DMS79 (cell line): ENCODE results near the gene ZNF157.
"Not testable (repeated sequence)": the region's sequence is repeated elsewhere in the genome, so short reads cannot be mapped to it uniquely, and the experiment has no call there.

Experiments
- DNase-seq: peaks from one replicate; lab custom pipeline; 2025; lab: John Stamatoyannopoulos, UW

The ZNF157 gene

GRCh38 chrX:47370278-47370677 is at the start of gene ZNF157:
ZNF157 (plus strand) TSS chrX:47370578; CDS start chrX:47370669, 91 bp downstream.
- DNase-seq, result no peak

DNA sequence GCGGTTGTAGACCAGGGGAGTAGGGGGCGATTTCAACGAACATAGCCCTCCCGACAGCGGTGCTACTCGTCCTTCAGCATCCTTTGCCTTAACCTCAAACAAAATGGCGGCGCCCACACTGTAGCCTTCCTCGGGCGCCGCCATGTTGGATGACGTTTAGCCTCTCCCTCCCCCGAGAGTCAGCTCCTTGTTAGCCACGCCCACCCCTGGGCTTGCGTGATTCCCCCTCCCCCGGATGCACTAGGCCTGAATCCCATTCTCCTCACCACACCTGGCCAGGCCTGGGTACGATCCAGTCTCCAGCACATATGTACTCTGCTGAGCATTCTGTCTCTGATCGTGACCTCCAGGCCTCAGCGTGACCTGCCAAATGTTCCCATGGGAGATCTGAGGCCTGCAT is 49.0 kb upstream of the ZNF157 start:
- no peak for DNase-seq

DNA sequence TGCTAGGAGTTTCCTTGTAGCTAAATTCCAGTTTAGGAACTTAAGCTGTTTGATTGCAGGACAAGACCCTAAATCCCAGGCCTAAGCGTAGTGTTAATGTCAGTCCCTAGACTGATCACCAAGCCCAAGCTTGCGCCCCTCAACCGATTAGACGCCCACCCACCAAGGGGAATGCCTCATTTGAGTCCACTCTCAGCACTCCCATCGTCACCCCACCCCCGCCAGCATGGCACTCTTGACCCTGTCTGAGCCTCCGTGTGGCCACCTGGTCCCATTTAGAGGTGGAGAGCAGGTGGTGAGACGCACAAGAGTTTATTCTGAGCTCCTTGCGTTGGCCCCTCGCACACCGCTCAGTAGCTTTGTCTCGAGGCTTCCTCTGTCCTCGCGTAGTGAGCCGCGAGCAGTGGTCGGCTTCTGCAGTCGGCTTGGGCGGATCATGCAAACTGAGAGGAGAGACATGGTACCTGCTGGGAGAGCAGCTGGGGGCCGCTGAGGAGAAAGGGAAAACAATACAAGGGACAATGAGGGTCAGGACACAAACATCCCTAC is 48.5 kb upstream of the ZNF157 start:
- no peak for DNase-seq

GRCh38 chrX:47327902-47328301 is 42.5 kb upstream of the ZNF157 start:
- DNase-seq, result no peak

DNA sequence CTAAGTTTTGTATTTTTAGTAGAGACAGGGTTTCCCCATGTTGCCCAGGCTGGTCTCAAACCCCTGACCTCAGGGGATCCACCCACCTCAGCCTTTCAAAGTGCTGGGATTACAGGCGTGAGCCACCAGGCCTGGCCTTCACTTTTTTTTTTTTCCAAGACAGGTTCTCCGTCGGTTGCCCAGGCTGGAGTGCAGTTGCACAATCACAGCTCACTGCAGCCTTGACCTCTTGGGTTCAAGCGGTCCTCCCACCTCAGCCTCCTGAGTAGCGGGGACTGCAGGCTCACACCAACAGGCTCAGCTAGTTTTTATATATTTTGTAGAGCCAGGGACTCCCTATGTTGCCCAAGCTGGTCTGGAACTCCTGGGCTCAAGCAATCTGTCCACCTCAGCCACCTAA is 37.6 kb upstream of the ZNF157 start:
- DNase-seq, result not testable (repeated sequence)

- no peak for DNase-seq
These were observed 18.7 kb upstream of the ZNF157 start for GRCh38 chrX:47351706-47352105.

GRCh38 chrX:47358387-47359065 is 11.9 kb upstream of the ZNF157 start:
- DNase-seq, result no peak

DNA sequence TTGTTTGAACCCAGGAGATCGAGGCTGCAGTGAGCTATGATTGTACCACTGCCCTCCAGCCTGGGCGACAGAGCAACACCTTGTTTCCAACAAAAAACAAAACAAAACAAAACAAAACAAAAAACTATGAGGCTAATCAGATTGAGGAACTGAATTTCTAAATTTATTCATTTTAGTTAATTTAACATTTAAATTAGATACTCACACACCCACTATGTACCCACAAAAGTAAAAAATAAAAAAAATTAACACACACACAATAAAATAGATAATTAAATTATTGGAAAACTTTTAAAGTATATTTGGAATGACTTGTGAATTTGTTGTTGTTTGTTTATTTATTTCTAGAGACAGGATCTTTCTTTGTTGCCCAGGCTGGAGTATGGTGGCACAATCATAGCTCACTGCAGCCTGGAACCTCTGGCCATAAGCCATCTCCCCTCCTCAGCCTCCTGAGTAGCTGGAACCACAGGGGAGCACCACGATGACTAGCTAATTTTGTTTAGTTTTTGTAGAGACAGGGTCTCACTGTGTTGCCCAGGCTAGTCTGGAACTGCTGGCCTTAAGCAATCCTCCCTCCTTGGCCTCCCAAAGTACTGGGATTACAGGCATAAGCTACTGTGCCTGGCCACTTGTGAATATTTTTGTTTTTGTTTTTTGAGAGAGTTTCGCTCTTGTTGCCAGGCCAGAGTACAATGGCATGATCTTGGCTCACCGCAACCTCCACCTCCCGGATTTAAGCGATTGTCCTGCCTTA is 9.8 kb upstream of the ZNF157 start:
- DNase-seq, result no peak

GRCh38 chrX:47361538-47362511 is 8.6 kb upstream of the ZNF157 start:
- peak; percentile 74 for DNase-seq

DNA sequence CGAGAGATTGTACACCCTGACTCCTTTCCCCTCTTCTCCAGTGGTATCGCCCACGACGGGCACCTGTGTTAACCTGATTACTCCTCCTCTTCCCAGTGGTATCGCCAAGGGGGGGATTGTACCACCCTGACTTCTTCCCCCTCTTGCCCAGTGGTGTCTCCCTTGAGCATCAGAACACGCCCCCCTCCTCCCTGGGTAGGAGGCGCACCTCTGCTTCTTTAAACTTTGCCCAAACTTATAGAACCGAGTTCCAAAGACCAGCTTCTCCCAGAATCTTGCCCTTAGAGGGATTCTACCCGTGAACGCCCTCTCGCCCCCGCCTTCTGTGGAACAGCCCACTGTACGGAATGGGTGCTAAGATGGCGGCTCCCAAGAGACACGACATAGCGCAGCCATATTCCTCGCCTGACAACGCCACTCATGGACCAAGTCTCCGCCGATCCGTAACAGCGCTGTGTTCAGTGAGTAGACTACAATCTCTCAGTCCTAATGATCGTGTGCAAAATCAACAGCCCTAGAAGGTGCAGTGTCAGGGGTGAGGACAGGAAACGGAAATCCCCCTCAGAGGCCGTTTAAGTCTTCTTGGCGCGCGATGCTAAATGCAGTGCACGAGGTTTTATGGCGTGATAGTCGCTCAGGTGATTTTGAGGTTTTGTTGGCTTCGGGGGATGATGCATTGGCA is 4.2 kb upstream of the ZNF157 start:
- peak; percentile 75 for DNase-seq

- no peak for DNase-seq
These were observed 2.8 kb downstream of the ZNF157 start for GRCh38 chrX:47373198-47373597.

DNA sequence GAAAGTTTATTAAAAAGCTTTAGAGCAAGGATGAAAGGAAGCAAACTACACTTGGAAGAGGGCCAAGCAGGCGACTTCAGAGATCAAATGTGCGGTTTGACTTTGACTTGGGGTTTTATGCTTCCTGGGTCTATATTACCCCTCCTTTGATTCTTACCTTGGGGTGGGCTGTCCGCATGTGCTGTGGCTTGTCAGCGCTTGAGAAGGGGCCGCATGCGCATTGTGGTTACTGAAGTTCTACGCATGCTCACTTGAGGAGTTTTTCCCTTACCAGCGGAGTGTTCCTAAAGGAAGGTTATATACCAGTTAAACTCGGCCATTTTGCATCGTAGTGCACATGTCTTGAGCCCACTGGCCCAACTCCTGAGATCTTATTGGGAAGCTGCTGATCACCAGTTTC is 9.9 kb downstream of the ZNF157 start:
- no peak for DNase-seq

GRCh38 chrX:47380837-47381236 is 10.5 kb downstream of the ZNF157 start:
- DNase-seq, result not testable (repeated sequence)

DNA sequence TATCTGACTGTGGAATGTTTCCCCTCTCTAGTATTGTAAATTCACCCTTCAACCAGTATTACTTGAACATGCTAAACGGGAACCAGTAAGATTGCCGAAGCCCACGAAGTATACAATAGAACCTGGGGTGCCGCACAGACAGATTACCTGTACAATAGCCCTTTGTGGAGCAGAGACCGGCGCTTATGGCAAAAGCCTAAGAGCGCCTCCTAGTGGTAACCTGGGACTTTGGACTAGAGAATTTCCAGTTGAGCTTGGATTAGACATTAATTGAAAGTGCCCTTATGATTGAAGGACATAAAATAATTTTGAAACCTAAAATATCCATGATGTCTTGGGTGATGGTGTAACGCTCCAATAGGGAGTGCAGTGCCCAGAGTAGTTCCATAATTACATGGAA is 14.1 kb downstream of the ZNF157 start:
- no peak for DNase-seq

- no peak for DNase-seq
These were observed 20.4 kb downstream of the ZNF157 start for GRCh38 chrX:47390780-47391179.

DNA sequence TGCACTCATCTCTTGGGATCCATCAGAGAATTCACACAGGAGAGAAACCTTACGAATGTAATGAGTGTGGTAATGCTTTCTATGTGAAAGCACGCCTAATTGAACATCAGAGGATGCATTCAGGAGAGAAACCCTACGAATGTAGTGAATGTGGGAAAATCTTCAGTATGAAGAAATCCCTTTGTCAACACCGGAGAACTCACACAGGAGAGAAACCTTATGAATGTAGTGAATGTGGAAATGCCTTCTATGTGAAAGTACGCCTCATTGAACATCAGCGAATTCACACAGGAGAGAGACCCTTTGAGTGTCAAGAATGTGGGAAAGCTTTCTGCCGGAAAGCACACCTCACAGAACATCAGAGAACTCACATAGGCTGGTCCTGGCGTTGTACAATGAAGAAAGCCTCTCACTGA is 42.8 kb downstream of the ZNF157 start:
- DNase-seq, result no peak

DNA sequence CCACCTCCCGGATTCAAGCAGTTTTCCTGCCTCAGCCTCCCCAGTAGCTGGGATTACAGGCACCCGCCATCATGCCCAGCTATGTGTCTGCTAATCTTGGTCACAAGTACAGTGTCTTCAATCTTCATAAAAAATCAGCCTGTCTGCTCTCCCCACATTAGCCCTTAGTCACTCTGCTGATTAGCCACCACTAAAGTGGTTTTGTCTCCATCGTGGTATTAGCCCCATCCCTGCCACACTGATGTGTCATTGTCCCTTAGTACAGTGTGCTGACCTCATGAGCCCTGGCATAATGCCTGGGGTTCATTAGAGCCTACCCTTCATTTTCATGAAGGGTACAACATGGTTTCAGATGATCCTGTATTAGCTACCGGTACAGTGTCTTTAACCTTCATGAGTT is 49.9 kb downstream of the ZNF157 start:
- no peak for DNase-seq

DNA sequence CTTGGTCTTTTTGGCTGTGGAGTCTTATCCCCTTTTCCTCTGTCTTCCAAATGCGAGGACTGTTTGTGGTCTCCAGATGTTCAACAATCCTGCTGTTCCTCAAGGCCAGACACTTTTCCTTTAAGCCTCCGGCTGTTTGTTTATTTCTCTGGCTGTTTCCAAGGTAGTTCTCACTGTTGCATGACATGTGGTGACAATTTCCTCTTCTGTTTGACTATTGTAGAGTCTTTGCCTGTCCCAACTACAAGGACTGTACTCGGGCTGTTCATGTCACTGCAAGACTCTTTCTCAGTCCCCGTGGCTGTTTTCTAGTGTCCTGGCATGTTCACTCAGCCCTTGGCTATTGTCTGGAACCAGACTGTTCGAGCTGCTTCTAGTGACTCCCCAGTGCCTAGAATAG is 50.6 kb downstream of the ZNF157 start:
- no peak for DNase-seq

DNA sequence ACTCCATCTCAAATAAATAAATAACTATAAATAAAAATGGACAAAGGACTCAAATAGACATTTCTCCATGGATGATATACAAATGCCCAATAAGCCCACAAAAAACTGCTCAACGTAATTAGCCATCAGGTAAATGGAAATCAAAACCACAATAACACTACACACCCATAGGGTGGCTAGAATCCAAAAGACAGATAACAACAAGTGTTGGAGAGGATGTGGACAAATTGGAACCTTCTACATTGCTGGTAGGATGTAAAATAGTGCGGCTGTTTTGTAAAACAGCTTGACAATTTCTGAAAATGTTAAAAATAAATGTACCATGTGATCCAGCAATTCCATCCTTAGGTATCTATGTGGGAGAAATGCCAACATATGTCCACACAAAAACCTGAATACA is 52.1 kb downstream of the ZNF157 start:
- no peak for DNase-seq

- DNase-seq, result no peak
These were observed 60.5 kb downstream of the ZNF157 start for GRCh38 chrX:47430925-47431324.

DNA sequence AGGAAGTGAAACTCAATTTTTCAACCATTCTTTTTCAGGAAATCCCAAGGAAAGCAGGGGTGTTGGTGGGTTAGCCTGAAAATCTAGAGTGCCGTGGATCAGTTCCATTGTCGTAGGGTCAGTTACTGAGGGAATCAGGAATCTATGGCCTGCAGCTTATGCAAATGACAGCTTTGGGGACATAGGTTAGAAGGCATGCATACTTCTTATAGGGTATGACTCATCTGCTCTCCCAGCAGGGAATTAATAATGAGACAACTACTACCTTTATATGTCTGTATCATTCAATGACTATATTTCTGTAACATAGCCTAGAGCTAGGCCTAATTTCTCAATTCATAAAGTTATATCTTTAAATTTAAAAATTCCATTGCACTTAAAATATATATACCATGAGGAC is 76.1 kb downstream of the ZNF157 start:
- no peak for DNase-seq

- no peak for DNase-seq
These were observed 76.6 kb downstream of the ZNF157 start for GRCh38 chrX:47446971-47447370.
